ENCODE results near the gene CACNA1S.

Gene CACNA1S

GRCh38 chr1:201034671-201035070 lies 77.6 kb downstream of the CACNA1S start:
- DNase-seq: no peak

GRCh38 chr1:201032408-201032807 lies 79.8 kb downstream of the CACNA1S start:
- DNase-seq: no peak

DNA sequence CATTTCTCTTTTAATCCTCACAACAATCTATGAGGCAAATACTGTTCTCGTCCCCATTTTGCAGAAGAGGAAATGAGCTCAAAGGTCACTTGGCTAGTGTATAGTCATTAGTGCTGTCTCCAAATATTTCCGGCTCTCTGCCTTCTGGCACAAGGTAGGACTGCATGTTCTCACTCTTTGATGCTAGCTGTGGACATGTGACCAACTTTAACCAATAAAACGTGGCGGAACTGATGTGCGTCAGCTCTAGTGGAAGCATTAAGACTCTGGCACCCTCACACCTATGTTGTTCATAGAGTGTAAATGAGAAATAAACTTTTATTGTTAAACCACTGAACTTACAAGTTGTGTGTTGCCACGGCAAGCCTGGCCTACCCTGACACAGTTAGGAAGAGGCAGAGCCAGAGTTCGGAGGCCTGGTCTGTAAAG lies 83.8 kb downstream of the CACNA1S start:
- DNase-seq: peak in 22 of 58 donors; percentile 19 to 82 (median 56)

DNA sequence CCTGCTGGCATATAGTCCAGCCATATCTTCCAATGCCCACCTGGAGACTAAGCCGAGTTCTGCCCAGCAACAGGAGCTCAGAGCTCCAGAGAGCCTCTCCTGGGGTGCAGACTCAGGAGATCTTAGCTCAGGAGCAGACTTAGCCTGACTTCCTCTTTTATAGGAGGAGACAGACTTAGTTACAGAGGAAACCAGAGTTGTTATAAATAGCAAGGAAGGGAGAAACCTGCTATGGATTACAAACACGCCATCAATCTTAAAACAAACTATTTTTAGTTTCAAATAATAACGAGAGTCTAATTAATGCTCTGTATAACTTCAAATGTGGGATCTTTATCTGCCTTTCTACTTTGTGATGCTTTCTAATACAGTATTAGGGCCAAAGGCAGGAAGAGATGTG lies 85.4 kb downstream of the CACNA1S start:
- DNase-seq: peak in 1 of 58 donors; percentile 42

GRCh38 chr1:201026234-201026633 lies 86.0 kb downstream of the CACNA1S start:
- peak in 15 of 58 donors; percentile 19 to 66 (median 44) for DNase-seq

GRCh38 chr1:201025571-201026002 lies 86.6 kb downstream of the CACNA1S start:
- peak in 2 of 58 donors; percentile 17 to 41 for DNase-seq

GRCh38 chr1:201024625-201024998 lies 87.6 kb downstream of the CACNA1S start:
- peak in 28 of 58 donors; percentile 19 to 81 (median 42) for DNase-seq

- DNase-seq: peak in 1 of 58 donors; percentile 30
Observed at GRCh38 chr1:201023920-201024624, 88.2 kb downstream of the CACNA1S start.

DNA sequence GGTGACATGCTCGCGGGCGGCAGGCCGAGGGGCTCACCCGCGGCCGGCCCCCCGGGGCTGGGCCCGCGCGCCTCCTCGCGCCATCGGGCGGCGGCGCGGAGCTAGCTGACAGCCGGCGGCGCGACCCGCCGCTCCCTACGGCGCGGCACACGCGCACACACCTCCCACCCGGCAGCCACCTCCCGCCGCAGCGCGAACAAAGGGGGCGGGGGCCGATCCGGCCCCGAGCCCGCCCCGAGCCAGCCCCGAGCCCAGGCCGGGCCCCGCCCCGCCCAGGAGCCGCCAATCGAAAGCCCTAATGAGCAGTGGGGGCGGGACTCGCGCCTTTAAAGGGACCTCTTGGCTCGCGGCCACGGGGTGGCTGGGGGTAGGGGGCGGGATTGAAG lies 88.7 kb downstream of the CACNA1S start, which contains the start of gene KIF21B:
Gene KIF21B, minus strand, starts transcription at position 198 of the 386 bp plus-strand sequence. CDS start 331 bp downstream, outside the sequence.
- peak in 54 of 58 donors; percentile 43 to 89 (median 76) for DNase-seq

- DNase-seq: peak in 9 of 58 donors; percentile 35 to 53 (median 44)
Observed at GRCh38 chr1:201022820-201023516, 89.3 kb downstream of the CACNA1S start.

- DNase-seq: no peak
Observed at GRCh38 chr1:201022493-201022819, 89.8 kb downstream of the CACNA1S start.

DNA sequence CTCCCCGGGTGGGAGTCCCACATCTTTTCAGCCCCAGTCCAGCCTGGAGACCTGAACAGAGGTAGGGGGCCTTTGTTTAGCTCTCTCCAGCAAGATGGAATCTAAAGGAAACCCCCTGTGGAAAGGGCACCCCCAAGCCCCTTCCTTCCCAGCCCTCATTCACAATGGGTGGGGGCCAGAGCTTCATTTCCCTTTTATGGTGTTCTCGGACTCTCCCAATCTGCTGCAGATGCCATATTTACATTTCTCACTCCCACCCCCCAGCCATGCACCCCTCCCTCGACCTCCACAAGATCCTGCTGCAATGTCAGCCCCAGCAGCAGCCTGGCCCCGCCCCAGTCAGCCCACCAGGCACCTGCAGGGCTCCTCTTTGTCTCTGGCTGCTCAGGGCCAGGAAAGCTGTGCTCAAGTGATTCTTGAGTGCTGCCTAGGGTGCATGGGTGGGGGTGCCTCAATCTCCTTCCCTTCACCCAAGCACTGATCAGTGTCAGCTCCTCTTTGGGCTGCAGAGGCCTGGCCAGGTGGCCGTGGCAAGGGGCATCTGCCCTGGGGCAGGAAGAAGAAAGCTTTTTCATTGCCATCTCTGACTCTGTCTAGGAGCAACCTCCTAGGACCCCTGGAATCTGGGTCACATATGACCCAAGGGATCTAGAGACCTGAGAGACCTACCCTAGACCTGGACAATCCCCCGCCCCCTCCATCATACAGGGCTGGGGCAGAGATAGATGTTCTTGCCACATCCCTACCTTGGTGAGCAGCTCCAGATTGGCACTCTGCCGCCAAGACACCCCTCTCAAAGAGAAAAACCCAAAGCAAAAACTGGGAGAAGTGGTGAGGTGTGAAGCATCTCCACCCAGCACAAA lies 90.4 kb downstream of the CACNA1S start:
- DNase-seq: no peak

DNA sequence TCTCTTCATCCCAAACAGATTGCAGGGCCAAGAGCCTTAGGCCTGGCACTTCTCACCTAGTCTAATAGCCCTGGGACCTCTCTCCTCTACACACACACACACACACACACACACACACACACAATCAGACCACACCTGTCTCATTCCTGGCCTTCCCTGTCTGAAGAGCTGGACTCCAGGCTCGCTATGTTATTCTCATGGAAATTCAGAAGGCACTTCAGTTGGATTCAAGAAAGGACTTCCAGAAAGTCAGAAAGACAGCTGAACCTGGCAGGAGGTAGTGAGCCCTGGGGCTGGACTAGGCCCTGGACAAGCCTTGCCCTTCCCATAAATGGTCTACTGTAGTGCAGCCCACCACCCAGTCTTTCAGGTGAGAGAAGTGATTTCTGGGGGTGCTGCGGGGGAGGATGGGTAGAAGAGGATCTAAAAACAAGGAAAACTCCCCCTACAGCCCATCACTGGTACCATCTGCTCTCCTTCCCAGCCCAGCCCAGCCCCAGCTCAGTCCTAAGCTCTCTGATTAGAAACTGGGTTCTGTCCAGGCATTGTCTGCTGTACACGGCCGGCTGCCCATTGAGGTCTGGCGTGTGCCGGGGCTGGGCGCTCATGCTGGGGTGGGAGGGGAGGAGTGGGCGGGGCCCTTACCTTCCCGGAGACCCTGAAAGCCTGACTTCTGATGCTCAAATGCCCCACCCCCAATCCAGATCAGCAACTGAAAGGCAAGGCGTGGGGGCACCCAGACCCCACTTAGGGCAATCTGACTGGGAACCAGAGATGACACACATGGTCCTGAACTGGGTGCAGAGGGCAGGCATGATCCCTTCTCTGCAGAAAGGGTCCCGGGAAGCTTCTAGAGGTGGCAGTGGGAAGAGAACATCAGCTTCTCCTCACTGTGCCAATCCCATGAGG lies 91.3 kb downstream of the CACNA1S start:
- DNase-seq: peak in 39 of 58 donors; percentile 24 to 77 (median 47)

- DNase-seq: no peak
Observed at GRCh38 chr1:201020040-201020591, 92.1 kb downstream of the CACNA1S start.

DNA sequence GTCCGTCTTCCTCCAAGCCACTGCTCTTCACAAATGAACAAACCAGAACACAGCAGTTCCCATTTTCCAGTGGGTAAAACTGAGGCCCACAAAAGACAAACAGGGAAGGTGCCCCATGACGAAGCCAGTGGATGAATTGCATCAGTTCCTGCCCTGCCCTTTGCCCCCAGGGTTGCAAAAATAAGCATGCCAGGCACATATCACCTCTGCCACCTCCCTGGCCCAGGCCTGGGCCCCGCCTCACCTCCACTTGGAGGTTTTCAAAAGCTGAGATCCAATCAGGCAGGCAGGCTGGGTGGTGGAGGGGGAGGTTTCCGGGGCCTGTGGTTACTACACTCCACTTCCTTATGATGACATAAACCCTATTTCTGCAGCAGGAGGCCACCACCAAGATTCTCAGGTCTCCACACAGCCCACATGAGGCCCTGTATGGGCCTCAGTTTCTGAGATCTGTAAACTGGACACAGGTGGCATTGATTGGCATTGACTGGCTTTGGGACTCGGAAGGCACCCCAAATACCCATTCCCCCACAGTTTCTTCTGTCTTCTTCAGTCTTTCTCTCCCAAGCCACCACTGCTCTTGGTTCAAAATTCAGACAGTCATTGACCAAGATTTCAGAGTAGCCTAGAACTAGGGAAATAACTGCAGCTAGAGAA lies 92.8 kb downstream of the CACNA1S start:
- peak in 5 of 58 donors; percentile 26 to 34 (median 32) for DNase-seq

GRCh38 chr1:201017828-201018163 lies 94.4 kb downstream of the CACNA1S start:
- DNase-seq: no peak

DNA sequence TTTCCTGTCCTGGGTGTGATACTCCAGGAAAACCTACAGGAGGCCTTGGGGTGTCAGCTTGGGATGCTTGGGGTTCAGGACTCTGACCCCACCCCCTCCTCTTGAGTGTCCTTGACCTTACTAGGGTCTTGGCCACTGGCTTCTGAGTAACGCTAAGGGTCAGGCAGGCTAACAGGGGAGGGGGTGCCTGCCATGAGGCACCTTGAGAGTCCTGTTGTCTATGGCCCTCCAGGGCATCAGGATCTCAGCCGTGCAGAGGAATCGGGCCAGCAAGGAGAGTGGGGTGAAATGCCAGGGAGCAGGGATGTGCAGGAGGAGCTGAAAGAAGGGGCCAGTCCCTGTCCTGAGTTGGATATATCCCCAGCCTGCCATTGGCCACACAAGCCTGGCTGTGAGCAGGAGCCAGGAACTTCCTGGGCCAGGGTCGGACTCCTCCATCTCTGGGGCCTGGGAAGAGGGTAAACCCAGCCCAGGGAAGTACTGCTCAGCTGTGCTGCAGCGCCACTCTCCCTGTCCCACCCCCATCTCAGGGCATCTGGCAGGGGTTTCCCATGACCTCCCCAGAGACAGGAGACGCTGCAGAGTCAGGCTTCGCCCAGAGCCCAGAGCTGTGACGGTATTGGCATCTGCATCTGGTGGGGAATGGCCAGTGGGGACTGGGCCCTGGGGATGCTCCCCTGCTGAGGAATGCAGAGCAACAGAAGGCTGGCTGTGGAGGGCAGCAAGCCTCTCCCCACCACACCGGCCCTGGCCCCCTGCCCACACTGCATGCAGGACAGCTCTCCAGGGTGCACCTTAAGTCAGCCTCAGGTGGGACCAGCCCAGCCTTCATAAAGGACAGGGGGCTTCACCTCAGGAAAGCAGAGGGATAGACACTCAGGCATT lies 95.0 kb downstream of the CACNA1S start:
- peak in 10 of 58 donors; percentile 16 to 48 (median 32) for DNase-seq

GRCh38 chr1:201016211-201016651 lies 96.0 kb downstream of the CACNA1S start:
- peak in 48 of 58 donors; percentile 27 to 84 (median 54) for DNase-seq

Measured in anterior cingulate cortex (tissue), 58 donors.